Stimulated activated CD8-positive, alpha-beta memory T cell treated with anti-CD3 and anti-CD28 coated beads, Interleukin-12 subunit alpha, Interleukin-12 subunit beta, amount 100 ng/mL, for 24 hours (primary cell): ENCODE data around the gene MIA.
"Not testable (repeated sequence)": the region's sequence is repeated elsewhere in the genome, so short reads cannot be mapped to it uniquely, and the experiment has no call there.

Experiments
- DNase-seq: peaks from one replicate; pipeline ENCODE4 v3.0.0-alpha.2; 2020; ENCODE audit errors: extremely low read depth

Gene MIA

GRCh38 chr19:40803857-40804782, 28.8 kb downstream of the MIA start:
- DNase-seq = no peak

GRCh38 chr19:40804783-40805242, 29.5 kb downstream of the MIA start:
- no peak for DNase-seq

- DNase-seq = no peak
Observed at GRCh38 chr19:40805258-40805868, 30.0 kb downstream of the MIA start.

GRCh38 chr19:40806423-40807146, 31.3 kb downstream of the MIA start:
- DNase-seq = peak; percentile 64

- DNase-seq = no peak
Observed at GRCh38 chr19:40807147-40808020, 32.1 kb downstream of the MIA start.

- DNase-seq = no peak
Observed at GRCh38 chr19:40808021-40808325, 32.7 kb downstream of the MIA start.

- no peak for DNase-seq
Observed at GRCh38 chr19:40808497-40808896, 33.2 kb downstream of the MIA start.

- DNase-seq = no peak
Observed at GRCh38 chr19:40809358-40810086, 34.2 kb downstream of the MIA start.

- DNase-seq = no peak
Observed at GRCh38 chr19:40810160-40810559, 34.8 kb downstream of the MIA start.

GRCh38 chr19:40810649-40811408, 35.5 kb downstream of the MIA start:
- not testable (repeated sequence) for DNase-seq

GRCh38 chr19:40811478-40812341, 36.4 kb downstream of the MIA start:
- DNase-seq = no peak

GRCh38 chr19:40812571-40812970, 37.2 kb downstream of the MIA start:
- DNase-seq = not testable (repeated sequence)

GRCh38 chr19:40813182-40813581, 37.9 kb downstream of the MIA start:
- DNase-seq = no peak

- no peak for DNase-seq
Observed at GRCh38 chr19:40815223-40815622, 39.9 kb downstream of the MIA start.

- not testable (repeated sequence) for DNase-seq
Observed at GRCh38 chr19:40818480-40819399, 43.4 kb downstream of the MIA start.

- not testable (repeated sequence) for DNase-seq
Observed at GRCh38 chr19:40819479-40820234, 44.3 kb downstream of the MIA start.

- DNase-seq = no peak
Observed at GRCh38 chr19:40822161-40822560, 46.8 kb downstream of the MIA start.
